Measurements from ENCODE around the gene CD300LF. TPM values are rescaled to one million over a fixed set of nuclear protein-coding genes. Genes with fewer than 3 reads are reported as not detected.

Gene CD300LF
- total RNA-seq, 1 experiment from 2014 or later, result not detected

DNA sequence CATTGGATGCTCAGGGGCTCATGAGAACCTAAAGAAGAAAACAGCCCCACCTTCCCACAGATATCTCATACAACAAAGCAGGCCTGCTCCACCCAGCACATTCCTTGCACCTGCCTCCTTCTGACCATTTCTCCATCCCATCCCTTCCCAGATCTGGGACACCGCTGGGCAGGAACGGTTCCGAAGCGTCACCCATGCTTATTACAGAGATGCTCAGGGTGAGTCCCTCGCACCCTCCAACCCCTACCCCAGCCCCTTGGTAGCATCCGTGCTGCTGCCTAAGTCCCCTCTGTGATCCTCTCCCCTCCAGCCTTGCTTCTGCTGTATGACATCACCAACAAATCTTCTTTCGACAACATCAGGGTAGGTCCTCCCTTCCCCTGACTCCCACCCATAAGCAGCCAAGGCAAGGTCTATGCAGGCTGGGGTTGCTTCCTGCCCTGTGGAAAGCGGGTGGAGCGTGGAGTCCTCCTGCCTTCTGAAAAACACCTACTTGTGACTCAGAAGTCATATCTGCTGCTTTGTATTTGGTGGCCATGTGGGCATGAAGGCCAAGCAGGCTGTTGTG, 30.3 kb upstream of the CD300LF start (continued):
- TF ChIP-seq, protein P1, sequence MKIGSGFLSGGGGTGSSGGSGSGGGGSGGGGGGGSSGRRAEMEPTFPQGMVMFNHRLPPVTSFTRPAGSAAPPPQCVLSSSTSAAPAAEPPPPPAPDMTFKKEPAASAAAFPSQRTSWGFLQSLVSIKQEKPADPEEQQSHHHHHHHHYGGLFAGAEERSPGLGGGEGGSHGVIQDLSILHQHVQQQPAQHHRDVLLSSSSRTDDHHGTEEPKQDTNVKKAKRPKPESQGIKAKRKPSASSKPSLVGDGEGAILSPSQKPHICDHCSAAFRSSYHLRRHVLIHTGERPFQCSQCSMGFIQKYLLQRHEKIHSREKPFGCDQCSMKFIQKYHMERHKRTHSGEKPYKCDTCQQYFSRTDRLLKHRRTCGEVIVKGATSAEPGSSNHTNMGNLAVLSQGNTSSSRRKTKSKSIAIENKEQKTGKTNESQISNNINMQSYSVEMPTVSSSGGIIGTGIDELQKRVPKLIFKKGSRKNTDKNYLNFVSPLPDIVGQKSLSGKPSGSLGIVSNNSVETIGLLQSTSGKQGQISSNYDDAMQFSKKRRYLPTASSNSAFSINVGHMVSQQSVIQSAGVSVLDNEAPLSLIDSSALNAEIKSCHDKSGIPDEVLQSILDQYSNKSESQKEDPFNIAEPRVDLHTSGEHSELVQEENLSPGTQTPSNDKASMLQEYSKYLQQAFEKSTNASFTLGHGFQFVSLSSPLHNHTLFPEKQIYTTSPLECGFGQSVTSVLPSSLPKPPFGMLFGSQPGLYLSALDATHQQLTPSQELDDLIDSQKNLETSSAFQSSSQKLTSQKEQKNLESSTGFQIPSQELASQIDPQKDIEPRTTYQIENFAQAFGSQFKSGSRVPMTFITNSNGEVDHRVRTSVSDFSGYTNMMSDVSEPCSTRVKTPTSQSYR (CRISPR knock-in tag; IDR thresholded peaks at IDR 0.05), result no peak
- TF ChIP-seq, protein P2, sequence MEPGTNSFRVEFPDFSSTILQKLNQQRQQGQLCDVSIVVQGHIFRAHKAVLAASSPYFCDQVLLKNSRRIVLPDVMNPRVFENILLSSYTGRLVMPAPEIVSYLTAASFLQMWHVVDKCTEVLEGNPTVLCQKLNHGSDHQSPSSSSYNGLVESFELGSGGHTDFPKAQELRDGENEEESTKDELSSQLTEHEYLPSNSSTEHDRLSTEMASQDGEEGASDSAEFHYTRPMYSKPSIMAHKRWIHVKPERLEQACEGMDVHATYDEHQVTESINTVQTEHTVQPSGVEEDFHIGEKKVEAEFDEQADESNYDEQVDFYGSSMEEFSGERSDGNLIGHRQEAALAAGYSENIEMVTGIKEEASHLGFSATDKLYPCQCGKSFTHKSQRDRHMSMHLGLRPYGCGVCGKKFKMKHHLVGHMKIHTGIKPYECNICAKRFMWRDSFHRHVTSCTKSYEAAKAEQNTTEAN (CRISPR knock-in tag; IDR thresholded peaks at IDR 0.05), result no peak

DNA sequence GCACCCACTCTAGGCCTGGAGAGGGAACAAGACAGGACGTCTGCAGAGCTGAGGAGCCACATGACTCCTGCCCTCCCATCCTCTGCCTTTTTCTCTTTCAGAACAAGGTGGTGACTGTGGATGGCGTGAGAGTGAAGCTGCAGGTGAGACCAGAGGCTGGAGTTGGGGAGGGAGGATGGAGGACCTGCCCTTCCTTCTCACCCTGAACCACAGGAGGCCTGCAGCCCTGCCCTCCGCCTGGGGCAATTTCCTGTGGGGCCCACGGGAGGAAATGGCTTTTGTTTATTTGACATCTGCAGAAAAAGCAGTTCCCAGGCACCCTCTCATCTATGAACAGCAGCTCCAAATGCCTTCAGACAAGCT, 29.4 kb upstream of the CD300LF start:
- H3K9me3 Mint-ChIP-seq, result peaks cover 7% of the 10 kb centered on the region; the same call in 1 of the 2 replicates
- DNase-seq (ENCODE audit: low spot score), result no peak
- no peak overlapping the region for H3K27ac Mint-ChIP-seq
- TF ChIP-seq, protein P3, sequence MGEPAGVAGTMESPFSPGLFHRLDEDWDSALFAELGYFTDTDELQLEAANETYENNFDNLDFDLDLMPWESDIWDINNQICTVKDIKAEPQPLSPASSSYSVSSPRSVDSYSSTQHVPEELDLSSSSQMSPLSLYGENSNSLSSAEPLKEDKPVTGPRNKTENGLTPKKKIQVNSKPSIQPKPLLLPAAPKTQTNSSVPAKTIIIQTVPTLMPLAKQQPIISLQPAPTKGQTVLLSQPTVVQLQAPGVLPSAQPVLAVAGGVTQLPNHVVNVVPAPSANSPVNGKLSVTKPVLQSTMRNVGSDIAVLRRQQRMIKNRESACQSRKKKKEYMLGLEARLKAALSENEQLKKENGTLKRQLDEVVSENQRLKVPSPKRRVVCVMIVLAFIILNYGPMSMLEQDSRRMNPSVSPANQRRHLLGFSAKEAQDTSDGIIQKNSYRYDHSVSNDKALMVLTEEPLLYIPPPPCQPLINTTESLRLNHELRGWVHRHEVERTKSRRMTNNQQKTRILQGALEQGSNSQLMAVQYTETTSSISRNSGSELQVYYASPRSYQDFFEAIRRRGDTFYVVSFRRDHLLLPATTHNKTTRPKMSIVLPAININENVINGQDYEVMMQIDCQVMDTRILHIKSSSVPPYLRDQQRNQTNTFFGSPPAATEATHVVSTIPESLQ (CRISPR knock-in tag; IDR thresholded peaks at IDR 0.05), result no peak
- no peak for TF ChIP-seq SMAD3 (CRISPR knock-in tag; IDR thresholded peaks at IDR 0.05; ENCODE audit: borderline replicate concordance)
- TF ChIP-seq, protein P4, sequence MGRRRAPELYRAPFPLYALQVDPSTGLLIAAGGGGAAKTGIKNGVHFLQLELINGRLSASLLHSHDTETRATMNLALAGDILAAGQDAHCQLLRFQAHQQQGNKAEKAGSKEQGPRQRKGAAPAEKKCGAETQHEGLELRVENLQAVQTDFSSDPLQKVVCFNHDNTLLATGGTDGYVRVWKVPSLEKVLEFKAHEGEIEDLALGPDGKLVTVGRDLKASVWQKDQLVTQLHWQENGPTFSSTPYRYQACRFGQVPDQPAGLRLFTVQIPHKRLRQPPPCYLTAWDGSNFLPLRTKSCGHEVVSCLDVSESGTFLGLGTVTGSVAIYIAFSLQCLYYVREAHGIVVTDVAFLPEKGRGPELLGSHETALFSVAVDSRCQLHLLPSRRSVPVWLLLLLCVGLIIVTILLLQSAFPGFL (CRISPR knock-in tag; IDR thresholded peaks at IDR 0.05; ENCODE audit: borderline replicate concordance), result no peak
- TF ChIP-seq ZNF263 (CRISPR knock-in tag; IDR thresholded peaks at IDR 0.05; ENCODE audit: low read depth), result no peak
- no peak for TF ChIP-seq ZBTB21 (CRISPR knock-in tag; IDR thresholded peaks at IDR 0.05; ENCODE audit: borderline replicate concordance)
- TF ChIP-seq TCF7 (CRISPR knock-in tag; IDR thresholded peaks at IDR 0.05; ENCODE audit: low read depth), result no peak
- TF ChIP-seq EMX1 (CRISPR knock-in tag; IDR thresholded peaks at IDR 0.05), result no peak
- TF ChIP-seq, protein P5, sequence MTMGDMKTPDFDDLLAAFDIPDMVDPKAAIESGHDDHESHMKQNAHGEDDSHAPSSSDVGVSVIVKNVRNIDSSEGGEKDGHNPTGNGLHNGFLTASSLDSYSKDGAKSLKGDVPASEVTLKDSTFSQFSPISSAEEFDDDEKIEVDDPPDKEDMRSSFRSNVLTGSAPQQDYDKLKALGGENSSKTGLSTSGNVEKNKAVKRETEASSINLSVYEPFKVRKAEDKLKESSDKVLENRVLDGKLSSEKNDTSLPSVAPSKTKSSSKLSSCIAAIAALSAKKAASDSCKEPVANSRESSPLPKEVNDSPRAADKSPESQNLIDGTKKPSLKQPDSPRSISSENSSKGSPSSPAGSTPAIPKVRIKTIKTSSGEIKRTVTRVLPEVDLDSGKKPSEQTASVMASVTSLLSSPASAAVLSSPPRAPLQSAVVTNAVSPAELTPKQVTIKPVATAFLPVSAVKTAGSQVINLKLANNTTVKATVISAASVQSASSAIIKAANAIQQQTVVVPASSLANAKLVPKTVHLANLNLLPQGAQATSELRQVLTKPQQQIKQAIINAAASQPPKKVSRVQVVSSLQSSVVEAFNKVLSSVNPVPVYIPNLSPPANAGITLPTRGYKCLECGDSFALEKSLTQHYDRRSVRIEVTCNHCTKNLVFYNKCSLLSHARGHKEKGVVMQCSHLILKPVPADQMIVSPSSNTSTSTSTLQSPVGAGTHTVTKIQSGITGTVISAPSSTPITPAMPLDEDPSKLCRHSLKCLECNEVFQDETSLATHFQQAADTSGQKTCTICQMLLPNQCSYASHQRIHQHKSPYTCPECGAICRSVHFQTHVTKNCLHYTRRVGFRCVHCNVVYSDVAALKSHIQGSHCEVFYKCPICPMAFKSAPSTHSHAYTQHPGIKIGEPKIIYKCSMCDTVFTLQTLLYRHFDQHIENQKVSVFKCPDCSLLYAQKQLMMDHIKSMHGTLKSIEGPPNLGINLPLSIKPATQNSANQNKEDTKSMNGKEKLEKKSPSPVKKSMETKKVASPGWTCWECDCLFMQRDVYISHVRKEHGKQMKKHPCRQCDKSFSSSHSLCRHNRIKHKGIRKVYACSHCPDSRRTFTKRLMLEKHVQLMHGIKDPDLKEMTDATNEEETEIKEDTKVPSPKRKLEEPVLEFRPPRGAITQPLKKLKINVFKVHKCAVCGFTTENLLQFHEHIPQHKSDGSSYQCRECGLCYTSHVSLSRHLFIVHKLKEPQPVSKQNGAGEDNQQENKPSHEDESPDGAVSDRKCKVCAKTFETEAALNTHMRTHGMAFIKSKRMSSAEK (CRISPR knock-in tag; IDR thresholded peaks at IDR 0.05; ENCODE audit: borderline replicate concordance), result no peak
- TF ChIP-seq, protein P6, sequence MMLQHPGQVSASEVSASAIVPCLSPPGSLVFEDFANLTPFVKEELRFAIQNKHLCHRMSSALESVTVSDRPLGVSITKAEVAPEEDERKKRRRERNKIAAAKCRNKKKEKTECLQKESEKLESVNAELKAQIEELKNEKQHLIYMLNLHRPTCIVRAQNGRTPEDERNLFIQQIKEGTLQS (CRISPR knock-in tag; conservative IDR thresholded peaks at IDR 0.05), result no peak
- no peak overlapping the region for H3K4me3 Mint-ChIP-seq
- H3K27me3 Mint-ChIP-seq (ENCODE audit: low read depth), result peaks cover 6% of the 10 kb centered on the region
- no peaks in the 10 kb centered on the region for H3K36me3 Mint-ChIP-seq
- no peak for ATAC-seq
- POLR2A ChIA-PET, result no interaction called here
- H3K4me1 Mint-ChIP-seq, result peaks cover 53% of the 10 kb centered on the region
- CTCF ChIA-PET, result interaction anchor here (0.8 to 2.5 kb wide), 5 partner anchors 11 to 122 kb away, joined by 3 to 22 read pairs (median 6); no protein-coding TSS in a partner anchor
